Esophagus squamous epithelium (tissue), 5 donors: ENCODE measurements around the gene SIX6. TPM values are rescaled to one million over a fixed set of nuclear protein-coding genes. Genes with fewer than 3 reads are reported as not detected.

Experiments
- DNase-seq: peaks from one replicate; lab custom pipeline; 2025; lab: John Stamatoyannopoulos, UW
- H3K27ac ChIP-seq, 4 donors: fragments of 200-600 bp; sonication (generic); one replicate each; pipeline ENCODE4 v1.5.1; 2016 to 2019; ENCODE audit warnings: mild to moderate bottlenecking in 1 of 4
- H3K27me3 ChIP-seq, 4 donors: fragments of 200-600 bp; sonication (generic); 1 replicate in 3 of 4; 2 replicates in 1 of 4; pipeline versions ENCODE4 v1.5.1 to v1.6.0; 2017 to 2021; ENCODE audit warnings: antibody characterized with exemption in 1 of 4
- H3K36me3 ChIP-seq, 3 donors: fragments of 200-600 bp; sonication (generic); one replicate each; pipeline ENCODE4 v1.5.1; 2016 to 2019
- H3K4me1 ChIP-seq, 3 donors: fragments of 200-600 bp; sonication (generic); one replicate each; pipeline ENCODE4 v1.5.1; 2017 to 2019
- H3K4me3 ChIP-seq, 4 donors: fragments of 200-600 bp; sonication (generic); 1 replicate in 3 of 4; 2 replicates in 1 of 4; pipeline ENCODE4 v1.5.1; 2016 to 2019; ENCODE audit warnings: mild to moderate bottlenecking in 2 of 4, moderate library complexity in 1 of 4
- H3K9me3 ChIP-seq, 3 donors: fragments of 200-600 bp; sonication (generic); one replicate each; pipeline ENCODE4 v1.5.1; 2016 to 2019
- CTCF ChIP-seq, 6 experiments: fragments of 450-650 bp in 4 of 6; fragments of 200-600 bp in 2 of 6; sonication (generic) in 2 of 6; IDR thresholded peaks; one replicate each; pipeline ENCODE4 v1.5.1; 2016 to 2019; ENCODE audit warnings: antibody characterized with exemption in 6 of 6, mild to moderate bottlenecking in 4 of 6, moderate library complexity in 4 of 6
- POLR2A ChIP-seq, 4 donors: fragments of 450-650 bp; IDR thresholded peaks; one replicate each; pipeline ENCODE4 v1.6.1; 2017; ENCODE audit warnings: antibody characterized with exemption in 4 of 4, mild to moderate bottlenecking in 4 of 4, moderate library complexity in 3 of 4
- WGBS, 2 donors: methylation state at CpG; one replicate each; pipeline ENCODE4 v1.1.5; 2018; 5-methylcytosine and 5-hydroxymethylcytosine counted together
- intact Hi-C: fragments of 100-400 bp; cut with DNase I; formaldehyde crosslinking; loops from one replicate; pipeline ENCODE4 v1.15.0; 2022
- total RNA-seq, 4 donors: library from RNA; depleted of rRNA; stranded (reverse); fragments of >200 nt; gene quantifications; one replicate each; pipeline ENCODE4 v1.1.0, GENCODE V29; 2016
- donor health status: DM: yes; HTN: yes; CAD: no.

SIX6 gene
- total RNA-seq, 4 donors from 2014 or later: not detected

- intact Hi-C loops: no loop called here
Observed at GRCh38 chr14:60505448-60505847, 3.5 kb upstream of the SIX6 start.

GRCh38 chr14:60506010-60506409 is 2.9 kb upstream of the SIX6 start:
- DNase-seq: no peak
- no peak overlapping the region for H3K27ac ChIP-seq
- TF ChIP-seq POLR2A (IDR thresholded peaks at IDR 0.05): no peak
- TF ChIP-seq CTCF (IDR thresholded peaks at IDR 0.05): no peak

More at GRCh38 chr14:60505448-60505847, 3.5 kb upstream of the SIX6 start:
- H3K27me3 ChIP-seq: peaks cover 29 to 99% (median 46%) of the 10 kb centered on the region in 4 donors
- peaks cover 0 to 32% (median 0%) of the 10 kb centered on the region in 3 donors for H3K4me1 ChIP-seq
- no peaks in the 10 kb centered on the region for H3K36me3 ChIP-seq
- no peak overlapping the region for H3K27ac ChIP-seq
- no peak for DNase-seq
- TF ChIP-seq CTCF (IDR thresholded peaks at IDR 0.05) (no peak), POLR2A (IDR thresholded peaks at IDR 0.05) (no peak)
- 17 to 25% methylated on average over 2 of the region's 2 CpGs for WGBS, 2 donors
- no peaks in the 10 kb centered on the region for H3K9me3 ChIP-seq
- H3K4me3 ChIP-seq: no peak overlapping the region

GRCh38 chr14:60506462-60506984 is 2.4 kb upstream of the SIX6 start:
- whole genome bisulfite sequencing, 2 donors: 17 to 23% methylated on average over 7 to 9 of the region's 17 CpGs
- no peak for TF ChIP-seq CTCF (IDR thresholded peaks at IDR 0.05)
- TF ChIP-seq POLR2A (IDR thresholded peaks at IDR 0.05): no peak
- intact Hi-C loops: no loop called here

More at GRCh38 chr14:60506010-60506409, 2.9 kb upstream of the SIX6 start:
- H3K36me3 ChIP-seq: no peaks in the 10 kb centered on the region
- peaks cover 29 to 99% (median 50%) of the 10 kb centered on the region in 4 donors for H3K27me3 ChIP-seq
- H3K4me3 ChIP-seq: no peak overlapping the region
- H3K9me3 ChIP-seq: no peaks in the 10 kb centered on the region
- intact Hi-C loops: no loop called here
- peaks cover 0 to 38% (median 5%) of the 10 kb centered on the region in 3 donors for H3K4me1 ChIP-seq
- 1 to 6% methylated on average over 7 of the region's 7 CpGs for WGBS, 2 donors

GRCh38 chr14:60506985-60507829 is 1.7 kb upstream of the SIX6 start:
- no peaks in the 10 kb centered on the region for H3K36me3 ChIP-seq
- peaks cover 0 to 44% (median 9%) of the 10 kb centered on the region in 3 donors for H3K4me1 ChIP-seq
- H3K27ac ChIP-seq: no peak overlapping the region
- intact Hi-C loops: no loop called here
- peaks cover 29 to 100% (median 58%) of the 10 kb centered on the region in 4 donors for H3K27me3 ChIP-seq
- WGBS, 2 donors: 10 to 13% methylated on average over 29 to 32 of the region's 48 CpGs
- no peaks in the 10 kb centered on the region for H3K9me3 ChIP-seq
- H3K4me3 ChIP-seq: no peak overlapping the region
- DNase-seq: no peak
- TF ChIP-seq POLR2A (IDR thresholded peaks at IDR 0.05) (no peak), CTCF (IDR thresholded peaks at IDR 0.05) (no peak)

More at GRCh38 chr14:60506462-60506984, 2.4 kb upstream of the SIX6 start:
- Histone ChIP-seq H3K27ac (no peak overlapping the region), H3K4me1 (peaks cover 0 to 43% (median 9%) of the 10 kb centered on the region in 3 donors), H3K27me3 (peaks cover 29 to 100% (median 55%) of the 10 kb centered on the region in 4 donors), H3K4me3 (no peak overlapping the region), H3K9me3 (no peaks in the 10 kb centered on the region), H3K36me3 (no peaks in the 10 kb centered on the region)
- no peak for DNase-seq

- intact Hi-C loops: no loop called here
- 2 to 26% methylated on average over 4 to 5 of the region's 5 CpGs for WGBS, 2 donors
- no peaks in the 10 kb centered on the region for H3K36me3 ChIP-seq
- H3K27me3 ChIP-seq: peaks cover 29 to 100% (median 64%) of the 10 kb centered on the region in 4 donors
- no peak overlapping the region for H3K27ac ChIP-seq
- no peak for DNase-seq
- H3K4me3 ChIP-seq: no peak overlapping the region
- no peak for TF ChIP-seq CTCF (IDR thresholded peaks at IDR 0.05)
- TF ChIP-seq POLR2A (IDR thresholded peaks at IDR 0.05): no peak
- peaks cover 0 to 44% (median 9%) of the 10 kb centered on the region in 3 donors for H3K4me1 ChIP-seq
- H3K9me3 ChIP-seq: no peaks in the 10 kb centered on the region
Observed at GRCh38 chr14:60508363-60508706, 611 bp upstream of the SIX6 start.
